Measurements from ENCODE around the gene FAM219A. TPM values are rescaled to one million over a fixed set of nuclear protein-coding genes. Genes with fewer than 3 reads are reported as not detected.

The FAM219A gene
- total RNA-seq, 1 experiment from 2014 or later: 20.6 TPM

DNA sequence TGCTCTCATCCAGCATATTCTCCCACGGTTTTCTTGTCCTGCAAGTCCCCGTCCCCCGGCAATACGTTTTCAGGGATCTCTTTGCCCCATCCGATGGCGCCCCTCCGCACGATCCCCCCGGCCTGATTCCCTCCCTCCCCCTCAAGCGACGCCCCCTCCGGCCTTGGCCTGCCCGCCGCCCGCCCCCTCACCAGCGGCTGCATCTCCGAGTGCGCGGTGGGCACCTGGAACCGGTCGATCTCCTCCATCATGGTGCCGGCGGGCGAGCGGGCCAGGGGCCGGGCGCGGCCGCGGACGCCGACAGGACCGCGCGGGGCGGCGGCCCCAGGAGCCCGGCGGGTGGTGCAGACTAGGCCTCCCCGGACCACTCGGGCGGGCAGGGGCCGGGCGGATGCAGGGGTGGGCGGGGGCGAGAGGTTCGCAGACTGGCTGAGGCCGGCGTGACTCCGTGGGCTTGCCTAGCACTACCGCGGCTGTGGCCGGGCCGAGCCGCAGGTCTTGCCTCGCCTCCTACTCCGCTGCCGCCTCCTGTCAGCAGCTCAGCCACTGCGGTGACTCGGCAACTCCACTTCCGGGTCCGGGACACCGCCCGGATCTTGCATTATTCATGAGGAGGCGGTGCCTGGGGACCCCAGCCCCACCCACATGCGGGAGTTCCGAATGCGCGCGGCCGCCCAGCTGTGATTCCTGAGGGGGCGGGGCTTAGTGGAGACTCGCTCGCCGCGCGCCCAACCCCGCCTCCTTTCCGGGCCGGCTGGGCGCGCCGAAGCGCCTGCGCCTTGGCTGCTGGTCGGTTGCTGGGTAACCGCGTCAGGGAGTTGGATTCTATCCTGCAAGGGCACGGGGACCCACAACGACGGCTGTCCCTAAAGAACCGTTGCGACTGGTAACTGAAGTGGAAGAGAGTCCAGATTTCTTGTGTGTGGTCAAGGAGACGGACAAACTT lies at the start of gene FAM219A, which contains the start of gene DNAI1 (continued):
- TF ChIP-seq, protein P1, sequence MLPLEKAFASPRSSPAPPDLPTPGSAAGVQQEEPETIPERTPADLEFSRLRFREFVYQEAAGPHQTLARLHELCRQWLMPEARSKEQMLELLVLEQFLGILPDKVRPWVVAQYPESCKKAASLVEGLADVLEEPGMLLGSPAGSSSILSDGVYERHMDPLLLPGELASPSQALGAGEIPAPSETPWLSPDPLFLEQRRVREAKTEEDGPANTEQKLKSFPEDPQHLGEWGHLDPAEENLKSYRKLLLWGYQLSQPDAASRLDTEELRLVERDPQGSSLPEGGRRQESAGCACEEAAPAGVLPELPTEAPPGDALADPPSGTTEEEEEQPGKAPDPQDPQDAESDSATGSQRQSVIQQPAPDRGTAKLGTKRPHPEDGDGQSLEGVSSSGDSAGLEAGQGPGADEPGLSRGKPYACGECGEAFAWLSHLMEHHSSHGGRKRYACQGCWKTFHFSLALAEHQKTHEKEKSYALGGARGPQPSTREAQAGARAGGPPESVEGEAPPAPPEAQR (CRISPR knock-in tag; IDR thresholded peaks at IDR 0.05): no peak

DNA sequence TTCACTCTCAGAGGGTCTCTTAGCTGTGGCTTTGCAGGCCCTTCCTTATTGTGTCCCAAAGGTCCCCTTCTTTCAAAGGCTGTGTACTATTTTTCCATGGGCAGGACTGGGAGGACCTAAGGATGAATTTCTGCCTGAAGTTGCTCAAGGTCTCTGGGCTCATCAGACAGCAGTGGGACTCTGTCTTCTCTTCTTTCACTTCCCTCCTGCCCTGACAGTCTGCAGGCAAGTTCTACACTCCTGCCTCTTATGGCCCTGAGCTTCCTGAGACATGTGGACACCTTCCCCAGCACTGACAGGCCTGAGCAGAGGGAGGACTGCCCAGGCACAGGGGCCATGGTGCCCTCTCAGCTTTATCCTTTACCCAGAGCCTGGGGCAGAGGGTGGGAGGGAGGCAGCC lies 49.6 kb upstream of the FAM219A start:
- Mint-ChIP-seq H3K9me3 (no peaks in the 10 kb centered on the region), H3K27me3 (ENCODE audit: low read depth) (no peaks in the 10 kb centered on the region), H3K4me1 (peaks cover 41% of the 10 kb centered on the region), H3K36me3 (no peaks in the 10 kb centered on the region), H3K27ac (no peak overlapping the region), H3K4me3 (no peak overlapping the region)
- ChIA-PET CTCF (interaction anchor here (1.3 to 1.4 kb wide), 2 partner anchors 96 to 104 kb away, joined by 3 to 4 read pairs; no protein-coding TSS in a partner anchor), POLR2A (no interaction called here)
- no peak for DNase-seq (ENCODE audit: low spot score)
- no peak for ATAC-seq
- no peak for TF ChIP-seq PRDM15 (CRISPR knock-in tag; IDR thresholded peaks at IDR 0.05)
- no peak for TF ChIP-seq KAT7 (CRISPR knock-in tag; IDR thresholded peaks at IDR 0.05; ENCODE audit: borderline replicate concordance)
- TF ChIP-seq ELF4 (CRISPR knock-in tag; IDR thresholded peaks at IDR 0.05; ENCODE audit: low read depth): no peak
- no peak for TF ChIP-seq ZNF423 (CRISPR knock-in tag; IDR thresholded peaks at IDR 0.05)
- TF ChIP-seq, protein P1 (CRISPR knock-in tag; IDR thresholded peaks at IDR 0.05): no peak
- no peak for TF ChIP-seq PRRX2 (CRISPR knock-in tag; IDR thresholded peaks at IDR 0.05)
- TF ChIP-seq FOXK1 (CRISPR knock-in tag; IDR thresholded peaks at IDR 0.05): no peak
- no peak for TF ChIP-seq FOXP1 (CRISPR knock-in tag; IDR thresholded peaks at IDR 0.05; ENCODE audit: borderline replicate concordance)

DNA sequence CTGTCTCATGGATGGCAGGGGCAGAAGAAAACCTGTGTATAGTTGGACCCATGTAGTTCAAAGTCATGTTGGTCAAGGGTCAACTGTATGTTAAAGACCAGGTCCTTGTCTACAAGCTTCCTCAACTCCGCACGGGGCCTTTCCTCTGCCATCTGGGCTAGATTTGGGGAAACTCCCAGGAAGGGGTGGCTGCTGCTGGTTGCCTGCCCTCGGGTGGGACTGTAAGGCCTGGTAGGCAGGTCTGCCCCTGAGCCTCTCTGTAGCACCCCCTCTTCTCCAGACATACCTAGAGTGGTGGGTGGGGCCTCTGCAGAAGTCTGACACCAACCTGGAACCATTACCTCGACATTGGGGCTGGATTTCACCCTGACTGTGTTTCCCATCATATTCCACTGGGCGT lies 49.2 kb upstream of the FAM219A start:
- ATAC-seq (no peak), DNase-seq (ENCODE audit: low spot score) (no peak)
- Mint-ChIP-seq H3K27me3 (ENCODE audit: low read depth) (no peaks in the 10 kb centered on the region), H3K27ac (no peak overlapping the region), H3K9me3 (no peaks in the 10 kb centered on the region), H3K36me3 (no peaks in the 10 kb centered on the region), H3K4me1 (peaks cover 39% of the 10 kb centered on the region), H3K4me3 (no peak overlapping the region)
- TF ChIP-seq TCF7 (CRISPR knock-in tag; IDR thresholded peaks at IDR 0.05; ENCODE audit: low read depth) (no peak), EMX1 (CRISPR knock-in tag; IDR thresholded peaks at IDR 0.05) (no peak), FOXK1 (CRISPR knock-in tag; IDR thresholded peaks at IDR 0.05) (no peak)
- TF ChIP-seq, protein P2, sequence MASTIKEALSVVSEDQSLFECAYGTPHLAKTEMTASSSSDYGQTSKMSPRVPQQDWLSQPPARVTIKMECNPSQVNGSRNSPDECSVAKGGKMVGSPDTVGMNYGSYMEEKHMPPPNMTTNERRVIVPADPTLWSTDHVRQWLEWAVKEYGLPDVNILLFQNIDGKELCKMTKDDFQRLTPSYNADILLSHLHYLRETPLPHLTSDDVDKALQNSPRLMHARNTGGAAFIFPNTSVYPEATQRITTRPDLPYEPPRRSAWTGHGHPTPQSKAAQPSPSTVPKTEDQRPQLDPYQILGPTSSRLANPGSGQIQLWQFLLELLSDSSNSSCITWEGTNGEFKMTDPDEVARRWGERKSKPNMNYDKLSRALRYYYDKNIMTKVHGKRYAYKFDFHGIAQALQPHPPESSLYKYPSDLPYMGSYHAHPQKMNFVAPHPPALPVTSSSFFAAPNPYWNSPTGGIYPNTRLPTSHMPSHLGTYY (CRISPR knock-in tag; IDR thresholded peaks at IDR 0.05): no peak
- CTCF ChIA-PET: interaction anchor here (1.3 to 1.4 kb wide), 2 partner anchors 96 to 104 kb away, joined by 3 to 4 read pairs; no protein-coding TSS in a partner anchor
- POLR2A ChIA-PET: no interaction called here
